Loucy (cell line): ENCODE measurements around the gene MATK.

ENCODE experiments used
- H2AFZ ChIP-seq: fragments of 200-600 bp; sonication (generic); 2 replicates; pipeline ENCODE4 v1.6.0; 2016; ENCODE audit warnings: antibody characterized with exemption, mild to moderate bottlenecking, low read length, moderate library complexity
- H3F3A ChIP-seq: fragments of 200-600 bp; 2 replicates; pipeline ENCODE4 v1.6.0; 2016; ENCODE audit warnings: antibody characterized with exemption, low read depth, mild to moderate bottlenecking
- H3K27me3 ChIP-seq: fragments of 200-600 bp; sonication (generic); 2 replicates; pipeline ENCODE4 v1.6.1; 2014; ENCODE audit warnings: low read length, mild to moderate bottlenecking; ENCODE audit not compliant: insufficient read depth, poor library complexity, severe bottlenecking
- H3K36me3 ChIP-seq: fragments of 200-600 bp; sonication (generic); 2 replicates; pipeline ENCODE4 v1.6.1; 2016; ENCODE audit warnings: low read length; ENCODE audit not compliant: insufficient read depth
- H3K4me1 ChIP-seq: fragments of 200-600 bp; sonication (generic); 2 replicates; pipeline ENCODE4 v1.5.1; 2014; ENCODE audit warnings: low read length, mild to moderate bottlenecking; ENCODE audit not compliant: insufficient read depth, poor library complexity, severe bottlenecking
- H3K4me2 ChIP-seq: fragments of 200-600 bp; sonication (generic); 2 replicates; pipeline ENCODE4 v1.6.0; 2014; ENCODE audit warnings: antibody characterized with exemption, low read length, low read depth, mild to moderate bottlenecking; ENCODE audit not compliant: poor library complexity, severe bottlenecking
- H3K4me3 ChIP-seq: fragments of 200-600 bp; sonication (generic); 2 replicates; pipeline ENCODE4 v1.5.1; 2014; ENCODE audit warnings: low read length, mild to moderate bottlenecking, mixed read lengths; ENCODE audit not compliant: poor library complexity, severe bottlenecking
- H3K79me2 ChIP-seq: fragments of 200-600 bp; sonication (generic); 2 replicates; pipeline ENCODE4 v1.6.1; 2014; ENCODE audit warnings: low read length; ENCODE audit not compliant: insufficient read depth
- H3K9ac ChIP-seq: fragments of 200-600 bp; sonication (generic); 2 replicates; pipeline ENCODE4 v1.6.0; 2014; ENCODE audit warnings: mild to moderate bottlenecking, low read depth, low read length, moderate library complexity; ENCODE audit not compliant: poor library complexity, severe bottlenecking
- H3K9me2 ChIP-seq: fragments of 200-600 bp; sonication (generic); replicated peaks from 2 replicates; pipeline ENCODE4 v1.6.1; 2016; ENCODE audit warnings: low read depth, low read length, mixed read lengths
- H3K9me3 ChIP-seq: fragments of 200-600 bp; sonication (generic); 2 replicates; pipeline ENCODE4 v1.6.1; 2014; ENCODE audit warnings: mild to moderate bottlenecking, antibody characterized with exemption, low read length, low read depth; ENCODE audit not compliant: insufficient read depth
- H4K20me1 ChIP-seq: fragments of 200-600 bp; sonication (generic); 2 replicates; pipeline ENCODE4 v1.6.0; 2014; ENCODE audit warnings: antibody characterized with exemption, low read length, mild to moderate bottlenecking; ENCODE audit not compliant: insufficient read depth, poor library complexity, severe bottlenecking
- CTCF ChIP-seq: fragments of 200-600 bp; sonication (generic); conservative IDR thresholded peaks from 2 replicates; pipeline ENCODE4 v1.5.1; 2014; ENCODE audit warnings: mild to moderate bottlenecking, antibody characterized with exemption, low read length
- EZH2phosphoT487 ChIP-seq: fragments of 200-600 bp; IDR thresholded peaks from 2 replicates; pipeline ENCODE4 v1.6.1; 2018; ENCODE audit warnings: antibody characterized with exemption, mild to moderate bottlenecking, moderate library complexity, borderline replicate concordance

Gene MATK

GRCh38 chr19:3778104-3778867 is 7.9 kb downstream of the MATK start:
- H3K9me3 ChIP-seq = no peaks in the 10 kb centered on the region; the same call in 1 of the 2 replicates
- no peak overlapping the region for H2AFZ ChIP-seq
- TF ChIP-seq CTCF (no peak), EZH2phosphoT487 (no peak)
- H3K36me3 ChIP-seq = peaks cover 5% of the 10 kb centered on the region; the same call in 1 of the 2 replicates
- no peak overlapping the region for H3K4me3 ChIP-seq
- H3K27me3 ChIP-seq = no peaks in the 10 kb centered on the region
- no peaks in the 10 kb centered on the region for H3K79me2 ChIP-seq
- H3K9me2 ChIP-seq = no peaks in the 10 kb centered on the region
- H3K9ac ChIP-seq = no peak overlapping the region
- no peaks in the 10 kb centered on the region for H3F3A ChIP-seq
- no peaks in the 10 kb centered on the region for H3K4me1 ChIP-seq
- no peak overlapping the region for H3K4me2 ChIP-seq
- H4K20me1 ChIP-seq = no peaks in the 10 kb centered on the region

GRCh38 chr19:3776479-3777040 is 9.6 kb downstream of the MATK start:
- no peak overlapping the region for H3K4me2 ChIP-seq
- no peaks in the 10 kb centered on the region for H3K9me3 ChIP-seq
- no peaks in the 10 kb centered on the region for H3K9me2 ChIP-seq
- H3K36me3 ChIP-seq = no peaks in the 10 kb centered on the region
- no peaks in the 10 kb centered on the region for H3K4me1 ChIP-seq
- no peaks in the 10 kb centered on the region for H4K20me1 ChIP-seq
- H3K9ac ChIP-seq = no peak overlapping the region
- H3K79me2 ChIP-seq = no peaks in the 10 kb centered on the region
- TF ChIP-seq EZH2phosphoT487 (no peak), CTCF (no peak)
- H3F3A ChIP-seq = no peaks in the 10 kb centered on the region
- H3K27me3 ChIP-seq = no peaks in the 10 kb centered on the region
- no peak overlapping the region for H2AFZ ChIP-seq
- H3K4me3 ChIP-seq = no peak overlapping the region

- TF ChIP-seq CTCF (no peak), EZH2phosphoT487 (no peak)
- no peaks in the 10 kb centered on the region for H3K9me3 ChIP-seq
- H3F3A ChIP-seq = no peaks in the 10 kb centered on the region
- H3K9me2 ChIP-seq = no peaks in the 10 kb centered on the region
- no peak overlapping the region for H3K4me2 ChIP-seq
- H3K9ac ChIP-seq = no peak overlapping the region
- H3K27me3 ChIP-seq = no peaks in the 10 kb centered on the region
- no peak overlapping the region for H2AFZ ChIP-seq
- H3K4me3 ChIP-seq = no peak overlapping the region
- H4K20me1 ChIP-seq = no peaks in the 10 kb centered on the region
- no peaks in the 10 kb centered on the region for H3K4me1 ChIP-seq
- no peaks in the 10 kb centered on the region for H3K79me2 ChIP-seq
- H3K36me3 ChIP-seq = no peaks in the 10 kb centered on the region
Observed at GRCh38 chr19:3775831-3776230, 10.3 kb downstream of the MATK start.
